Vagina (tissue), 2 donors: ENCODE data around the gene NT5DC1.

Experiments used
- CTCF ChIP-seq, 3 experiments: fragments of 450-650 bp in 2 of 3; fragments of 200-600 bp in 1 of 3; sonication (generic) in 1 of 3; IDR thresholded peaks; one replicate each; pipeline ENCODE4 v1.5.1; 2017 to 2019; ENCODE audit warnings: antibody characterized with exemption in 3 of 3, mild to moderate bottlenecking in 2 of 3, moderate library complexity in 2 of 3
- POLR2A ChIP-seq, 2 donors: fragments of 450-650 bp; IDR thresholded peaks; one replicate each; pipeline ENCODE4 v1.6.1; 2017; ENCODE audit warnings: antibody characterized with exemption in 2 of 2, mild to moderate bottlenecking in 2 of 2, moderate library complexity in 2 of 2
- POLR2AphosphoS5 ChIP-seq, 2 donors: sonication (generic); formaldehyde crosslinking; IDR thresholded peaks; one replicate each; pipeline ENCODE4 v1.9.0; 2017; ENCODE audit warnings: antibody characterized with exemption in 2 of 2, mild to moderate bottlenecking in 2 of 2, low read depth in 1 of 2; ENCODE audit not compliant: insufficient read depth in 1 of 2

GRCh38 chr6:116176596-116176995 is 75.9 kb downstream of the NT5DC1 start:
- TF ChIP-seq POLR2AphosphoS5 (IDR thresholded peaks at IDR 0.05; ENCODE audit: insufficient read depth in 1 of 2, low read depth in 1 of 2) (no peak), CTCF (IDR thresholded peaks at IDR 0.05) (no peak), POLR2A (IDR thresholded peaks at IDR 0.05) (no peak)
